Endothelial cell of umbilical vein (primary cell): ENCODE measurements around the gene COQ5.

Experiments used
- GATA2 ChIP-seq: IDR thresholded peaks from 2 replicates; pipeline ENCODE4 v1.7.0; 2011; ENCODE audit warnings: low read depth, mild to moderate bottlenecking, moderate library complexity, mixed read lengths, low read length; ENCODE audit not compliant: insufficient read length, insufficient read depth
- TF ChIP-seq, protein P1 (sequence below), 2 donors: IDR thresholded peaks; 1 replicate in 1 of 2; 2 replicates in 1 of 2; pipeline ENCODE4 v1.5.1; 2011; ENCODE audit warnings: low read length in 2 of 2, mild to moderate bottlenecking in 2 of 2, moderate library complexity in 2 of 2, control low read depth in 1 of 2, inconsistent platforms in 1 of 2, low read depth in 1 of 2; ENCODE audit not compliant: insufficient read depth in 1 of 2; ENCODE audit errors: extremely low read depth in 1 of 2
- TF ChIP-seq, protein P2 (sequence below): IDR thresholded peaks from 2 replicates; pipeline ENCODE4 v1.6.1; 2011; ENCODE audit not compliant: insufficient read depth, insufficient read length

DNA sequence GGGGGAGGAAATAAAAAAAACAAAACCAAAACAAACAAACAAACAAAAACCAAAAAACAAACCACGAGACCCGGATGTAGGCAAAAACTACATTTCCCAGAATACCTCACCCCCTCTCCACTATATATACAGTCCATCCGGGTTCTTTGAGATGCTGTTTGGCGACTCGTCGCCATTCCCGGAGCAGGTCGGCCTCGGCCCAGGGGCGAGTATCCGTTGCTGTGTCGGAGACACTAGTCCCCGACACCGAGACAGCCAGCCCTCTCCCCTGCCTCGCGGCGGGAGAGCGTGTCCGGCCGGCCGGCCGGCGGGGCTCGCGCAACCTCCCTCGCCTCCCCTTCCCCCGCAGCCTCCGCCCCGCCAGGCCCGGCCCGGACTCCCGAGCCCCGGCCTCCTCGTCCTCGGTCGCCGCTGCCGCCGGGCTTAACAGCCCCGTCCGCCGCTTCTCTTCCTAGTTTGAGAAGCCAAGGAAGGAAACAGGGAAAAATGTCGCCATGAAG is 5.3 kb upstream of the COQ5 start, which contains the start of gene RNF10:
- TF ChIP-seq, protein P1, sequence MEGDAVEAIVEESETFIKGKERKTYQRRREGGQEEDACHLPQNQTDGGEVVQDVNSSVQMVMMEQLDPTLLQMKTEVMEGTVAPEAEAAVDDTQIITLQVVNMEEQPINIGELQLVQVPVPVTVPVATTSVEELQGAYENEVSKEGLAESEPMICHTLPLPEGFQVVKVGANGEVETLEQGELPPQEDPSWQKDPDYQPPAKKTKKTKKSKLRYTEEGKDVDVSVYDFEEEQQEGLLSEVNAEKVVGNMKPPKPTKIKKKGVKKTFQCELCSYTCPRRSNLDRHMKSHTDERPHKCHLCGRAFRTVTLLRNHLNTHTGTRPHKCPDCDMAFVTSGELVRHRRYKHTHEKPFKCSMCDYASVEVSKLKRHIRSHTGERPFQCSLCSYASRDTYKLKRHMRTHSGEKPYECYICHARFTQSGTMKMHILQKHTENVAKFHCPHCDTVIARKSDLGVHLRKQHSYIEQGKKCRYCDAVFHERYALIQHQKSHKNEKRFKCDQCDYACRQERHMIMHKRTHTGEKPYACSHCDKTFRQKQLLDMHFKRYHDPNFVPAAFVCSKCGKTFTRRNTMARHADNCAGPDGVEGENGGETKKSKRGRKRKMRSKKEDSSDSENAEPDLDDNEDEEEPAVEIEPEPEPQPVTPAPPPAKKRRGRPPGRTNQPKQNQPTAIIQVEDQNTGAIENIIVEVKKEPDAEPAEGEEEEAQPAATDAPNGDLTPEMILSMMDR (IDR thresholded peaks at IDR 0.05; ENCODE audit: extremely low read depth in 1 of 2, insufficient read depth in 1 of 2, low read depth in 1 of 2, low read length in 2 of 2): no peak
- TF ChIP-seq, protein P2, sequence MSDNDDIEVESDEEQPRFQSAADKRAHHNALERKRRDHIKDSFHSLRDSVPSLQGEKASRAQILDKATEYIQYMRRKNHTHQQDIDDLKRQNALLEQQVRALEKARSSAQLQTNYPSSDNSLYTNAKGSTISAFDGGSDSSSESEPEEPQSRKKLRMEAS: no peak
- TF ChIP-seq GATA2: no peak
